Hematopoietic multipotent progenitor cell (in vitro differentiated cells): Measurements from ENCODE around the gene NUP54. TPM values are rescaled to one million over a fixed set of nuclear protein-coding genes. Genes with fewer than 3 reads are reported as not detected.

Experiments used
- DNase-seq, 3 donors: peaks; one replicate each; pipeline ENCODE4 v3.0.0-alpha.2; 2011 to 2015; ENCODE audit warnings: low read depth in 2 of 3, low spot score in 2 of 3
- total RNA-seq: library from RNA; depleted of rRNA; stranded (reverse); fragments of >200 nt; gene quantifications from one replicate; pipeline ENCODE4 v1.2.3, GENCODE V29; 2012

NUP54 gene
- total RNA-seq, 1 donor: 36.4 TPM

DNA sequence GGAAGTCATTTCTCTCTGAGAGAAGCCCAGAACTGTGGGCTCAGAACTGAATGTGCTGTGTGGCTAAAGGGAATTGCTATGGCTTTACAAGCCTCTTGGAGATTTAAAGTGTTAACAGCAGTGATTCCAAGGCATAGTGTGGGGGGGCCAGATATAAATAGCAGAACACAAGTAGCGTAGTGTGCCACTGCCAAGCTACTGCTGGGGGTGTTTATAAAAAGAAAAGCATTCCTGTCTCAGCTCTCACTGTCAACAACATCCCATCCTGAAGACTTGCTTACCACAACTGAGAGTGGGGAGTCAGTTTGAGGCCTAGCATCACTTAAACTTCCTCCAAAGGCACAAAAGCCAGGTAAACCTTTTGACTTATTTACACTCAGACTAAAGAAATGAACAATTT lies 73.7 kb downstream of the NUP54 start, which contains the start of gene ART3:
Gene ART3, plus strand, starts transcription at position 242 of the 400 bp plus-strand sequence. CDS start 1,181 bp downstream, outside the sequence.
- no peak for DNase-seq

GRCh38 chr4:76072760-76073159 lies 75.4 kb downstream of the NUP54 start:
- DNase-seq: no peak

DNA sequence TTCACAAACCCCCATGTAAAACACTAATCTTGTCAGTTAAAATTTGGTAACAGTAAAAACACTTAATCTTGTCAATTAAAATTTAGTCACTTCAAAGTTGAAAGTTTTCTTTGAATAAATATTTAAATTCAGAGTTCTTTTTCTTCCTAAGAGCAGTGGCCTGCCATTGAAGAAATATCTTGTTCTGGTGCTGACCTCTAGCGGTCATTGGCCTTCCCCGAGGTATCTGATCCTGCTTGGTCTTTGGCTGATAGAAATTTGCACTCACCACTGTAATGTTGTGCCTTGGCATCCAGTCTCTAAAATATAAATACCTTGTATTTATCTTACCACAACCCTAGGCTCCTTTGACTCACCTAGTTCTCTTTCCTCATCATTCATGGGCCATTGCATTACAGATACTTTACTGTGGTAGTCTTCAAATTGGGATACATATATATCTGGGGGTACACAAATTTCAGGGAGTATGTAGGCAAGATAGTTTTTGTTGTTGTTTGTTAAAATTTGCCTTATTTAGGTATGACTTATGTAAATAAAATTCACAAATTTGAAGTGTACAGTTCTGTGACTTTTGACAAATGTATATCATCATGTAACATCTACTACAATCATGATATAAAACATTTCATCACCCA lies 80.4 kb downstream of the NUP54 start:
- peak; percentile 47 to 89 (median 70) for DNase-seq

GRCh38 chr4:76066546-76066945 lies 81.7 kb downstream of the NUP54 start:
- DNase-seq: no peak

Other genes starting within 250 kb of the NUP54 start
- under 0.01 TPM for gene PPEF2, start 245.9 kb downstream of the NUP54 start, total RNA-seq
- gene NAAA, start 207.4 kb downstream of the NUP54 start, total RNA-seq: 49.3 TPM
- gene SDAD1, start 157.5 kb downstream of the NUP54 start, total RNA-seq: 9.4 TPM
- under 0.01 TPM for gene CXCL9, start 140.9 kb downstream of the NUP54 start, total RNA-seq
- 0.81 TPM for gene CXCL10, start 124.9 kb downstream of the NUP54 start, total RNA-seq
- gene CXCL11, start 112.3 kb downstream of the NUP54 start, total RNA-seq: 0.27 TPM
- not detected for gene ART3, start 73.7 kb downstream of the NUP54 start, total RNA-seq
- gene SCARB2, start 65.4 kb upstream of the NUP54 start, total RNA-seq: 32.9 TPM
- gene FAM47E, start 103.3 kb upstream of the NUP54 start, total RNA-seq: 1.3 TPM
- 1.9 TPM for gene STBD1, start 158.3 kb upstream of the NUP54 start, total RNA-seq